B cell (primary cell): Measurements from ENCODE around the gene MGAT4C.

Experiments
- CTCF ChIP-seq: fragments of 200-600 bp; IDR thresholded peaks from one replicate; pipeline ENCODE4 v1.8.0; 2022; ENCODE audit warnings: antibody characterized with exemption, mild to moderate bottlenecking
- EZH2 ChIP-seq: IDR thresholded peaks from 2 replicates; pipeline ENCODE4 v1.6.1; 2012; ENCODE audit warnings: borderline replicate concordance, low read depth, mild to moderate bottlenecking, moderate library complexity, low read length; ENCODE audit not compliant: insufficient read depth, poor library complexity, severe bottlenecking

- TF ChIP-seq CTCF (no peak), EZH2 (no peak)
These were observed 23.1 kb downstream of the MGAT4C start for GRCh38 chr12:86233126-86233525.
